BLaER1 treated with 17β-estradiol and CSF1 and Interleukin-3, amounts not matched to agents 10 nM and 100 nM (cell line): Measurements from ENCODE around the gene AP1S2.

Experiments used
- H3K27ac ChIP-seq, 11 experiments: shearing (Covaris generic); formaldehyde crosslinking; 2 replicates each; pipeline ENCODE4 v1.8.1; 2022
- H3K27me3 ChIP-seq, 11 experiments: shearing (Covaris generic); formaldehyde crosslinking; 2 replicates each; pipeline ENCODE4 v1.8.1; 2022
- H3K36me3 ChIP-seq, 11 experiments: shearing (Covaris generic); formaldehyde crosslinking; 2 replicates each; pipeline ENCODE4 v1.8.1; 2022
- H3K4me1 ChIP-seq, 10 experiments: shearing (Covaris generic); formaldehyde crosslinking; 2 replicates each; pipeline ENCODE4 v1.8.1; 2022
- H3K4me2 ChIP-seq, 11 experiments: shearing (Covaris generic); formaldehyde crosslinking; 2 replicates each; pipeline ENCODE4 v1.8.1; 2022
- H3K4me3 ChIP-seq, 10 experiments: shearing (Covaris generic); formaldehyde crosslinking; 2 replicates each; pipeline ENCODE4 v1.8.1; 2022
- H3K9ac ChIP-seq, 11 experiments: shearing (Covaris generic); formaldehyde crosslinking; 2 replicates each; pipeline ENCODE4 v1.8.1; 2022
- H3K9me3 ChIP-seq, 11 experiments: shearing (Covaris generic); formaldehyde crosslinking; replicated peaks in 1 of 11; 2 replicates each; pipeline ENCODE4 v1.8.1; 2022
- H4K20me1 ChIP-seq, 11 experiments: shearing (Covaris generic); formaldehyde crosslinking; 2 replicates each; pipeline ENCODE4 v1.8.1; 2022
- Cebpa-rat ChIP-seq, 11 experiments: shearing (Covaris generic); IDR thresholded peaks; 2 replicates each; pipeline ENCODE4 v1.8.1; 2022

The AP1S2 gene

DNA sequence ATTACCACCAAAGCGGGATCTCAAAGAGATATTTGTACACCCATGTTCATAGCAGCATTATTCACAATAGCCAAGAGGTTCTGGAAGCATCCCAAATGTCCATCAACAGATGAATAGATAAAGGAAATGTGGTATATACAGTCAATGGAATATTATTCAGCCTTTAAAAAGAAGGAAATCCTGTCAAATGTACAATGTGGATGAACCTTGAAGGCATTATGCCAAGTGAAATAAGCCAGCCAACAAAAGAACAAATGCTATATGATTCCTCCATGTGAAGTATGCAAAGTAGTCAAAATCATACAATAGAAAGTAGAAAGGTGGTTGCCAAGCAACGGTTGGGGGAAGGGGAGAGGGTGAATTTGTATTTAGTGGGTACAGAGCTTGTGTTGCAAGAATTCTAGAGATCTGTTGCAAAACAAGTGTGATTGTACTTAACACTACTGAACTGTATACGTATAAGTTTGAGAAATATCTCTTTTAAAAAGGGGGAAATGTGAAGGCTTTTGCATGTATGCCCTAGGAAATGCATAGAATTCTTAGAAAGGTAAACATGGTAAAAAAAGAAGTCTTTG lies 69.3 kb downstream of the AP1S2 start:
- H3K4me1 ChIP-seq: peaks cover 5 to 33% (median 11%) of the 10 kb centered on the region in 10 experiments; a peak in 15 of 20 replicates
- H3K36me3 ChIP-seq: peaks cover 0 to 40% (median 12%) of the 10 kb centered on the region in 11 experiments; a peak in 12 of 22 replicates
- H3K9ac ChIP-seq: no peak overlapping the region
- no peak for TF ChIP-seq Cebpa-rat (IDR thresholded peaks at IDR 0.05)
- no peak overlapping the region for H3K4me3 ChIP-seq
- no peak overlapping the region for H3K27ac ChIP-seq
- no peaks in the 10 kb centered on the region for H3K9me3 ChIP-seq
- peaks cover 0 to 32% (median 16%) of the 10 kb centered on the region in 11 experiments; a peak in 12 of 22 replicates for H3K27me3 ChIP-seq
- no peak overlapping the region for H3K4me2 ChIP-seq
- H4K20me1 ChIP-seq: no peaks in the 10 kb centered on the region; a peak in 1 of 22 replicates

DNA sequence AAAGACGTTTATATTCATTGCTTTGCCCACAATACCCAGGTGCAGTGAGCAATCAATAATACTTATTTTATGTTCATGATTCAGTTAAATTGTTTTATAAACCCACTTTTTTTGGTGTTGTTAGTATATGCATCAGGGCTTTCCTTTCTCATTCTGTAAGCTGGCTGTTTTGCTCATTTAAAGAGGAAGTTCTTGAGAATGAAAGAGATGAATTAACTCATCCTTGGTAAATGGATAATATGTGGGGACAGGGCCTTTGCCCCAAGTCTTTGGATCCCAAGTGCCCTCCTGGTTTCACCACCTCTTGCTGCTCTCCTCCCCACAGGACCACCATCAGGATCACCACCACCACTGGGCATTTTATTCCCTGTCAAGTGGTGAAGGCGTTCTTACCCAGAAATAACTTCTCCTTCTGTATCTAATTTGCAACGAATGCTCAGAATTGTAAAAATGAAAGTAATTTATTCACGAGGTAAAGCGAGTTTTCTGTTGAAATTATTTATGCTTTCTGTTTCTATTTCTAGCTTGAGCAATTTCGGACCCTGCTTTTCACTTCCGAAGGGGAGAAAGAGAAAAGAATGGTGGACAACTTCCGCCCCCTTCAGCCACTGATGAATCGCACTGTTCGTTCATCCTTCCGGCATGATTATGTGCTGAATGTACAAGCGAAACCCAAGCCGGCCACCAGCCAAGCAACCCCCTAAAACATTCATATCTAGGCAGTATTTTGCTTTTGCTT lies 72.5 kb downstream of the AP1S2 start:
- H3K4me2 ChIP-seq: peak overlapping the region in 10 of 11 experiments; percentile 7 to 64 (median 44); a peak in 19 of 22 replicates
- H3K36me3 ChIP-seq: peaks cover 0 to 55% (median 17%) of the 10 kb centered on the region in 11 experiments; a peak in 14 of 22 replicates

More for the DNA sequence above, 72.5 kb downstream of the AP1S2 start:
- Histone ChIP-seq H3K27ac (peak overlapping the region in 7 of 11 experiments; percentile 21 to 58 (median 50); a peak in 13 of 22 replicates), H3K4me3 (no peak overlapping the region; a peak in 2 of 20 replicates), H3K9me3 (peaks cover 0 to 6% (median 0%) of the 10 kb centered on the region in 11 experiments; a peak in 1 of 22 replicates), H4K20me1 (no peaks in the 10 kb centered on the region; a peak in 2 of 22 replicates), H3K4me1 (peaks cover 0 to 27% (median 4%) of the 10 kb centered on the region in 10 experiments; a peak in 7 of 20 replicates), H3K27me3 (peaks cover 0 to 6% (median 0%) of the 10 kb centered on the region in 11 experiments; a peak in 2 of 22 replicates), H3K9ac (peak overlapping the region in 3 of 11 experiments; percentile 1 to 36 (median 16); a peak in 3 of 22 replicates)
- no peak for TF ChIP-seq Cebpa-rat (IDR thresholded peaks at IDR 0.05)
